ENCODE measurements around the gene SFMBT2. TPM values are rescaled to one million over a fixed set of nuclear protein-coding genes. Genes with fewer than 3 reads are reported as not detected.

The SFMBT2 gene
- total RNA-seq, 1 experiment from 2014 or later = not detected

- no peak for DNase-seq (ENCODE audit: low spot score)
- in situ Hi-C loops (cut with HindIII; ENCODE audit: low sequenced_read_pairs) = no loop called here
These were observed 257.9 kb downstream of the SFMBT2 start for GRCh38 chr10:7152982-7153381.

- DNase-seq (ENCODE audit: low spot score) = no peak
- in situ Hi-C loops (cut with HindIII; ENCODE audit: low sequenced_read_pairs) = no loop called here
These were observed 258.5 kb downstream of the SFMBT2 start for GRCh38 chr10:7152341-7152740.

GRCh38 chr10:7151538-7151937 lies 259.3 kb downstream of the SFMBT2 start:
- DNase-seq (ENCODE audit: low spot score) = no peak
- in situ Hi-C loops (cut with HindIII; ENCODE audit: low sequenced_read_pairs) = no loop called here

- in situ Hi-C loops (cut with HindIII; ENCODE audit: low sequenced_read_pairs) = no loop called here
- no peak for DNase-seq (ENCODE audit: low spot score)
These were observed 260.5 kb downstream of the SFMBT2 start for GRCh38 chr10:7150349-7150748.

- DNase-seq (ENCODE audit: low spot score) = no peak
- in situ Hi-C loops (cut with HindIII; ENCODE audit: low sequenced_read_pairs) = no loop called here
These were observed 264.6 kb downstream of the SFMBT2 start for GRCh38 chr10:7146189-7146588.

- in situ Hi-C loops (cut with HindIII; ENCODE audit: low sequenced_read_pairs) = no loop called here
- no peak for DNase-seq (ENCODE audit: low spot score)
These were observed 274.8 kb downstream of the SFMBT2 start for GRCh38 chr10:7136016-7136415.

- in situ Hi-C loops (cut with HindIII; ENCODE audit: low sequenced_read_pairs) = no loop called here
- no peak for DNase-seq (ENCODE audit: low spot score)
These were observed 275.6 kb downstream of the SFMBT2 start for GRCh38 chr10:7135188-7135587.

- no peak for DNase-seq (ENCODE audit: low spot score)
- in situ Hi-C loops (cut with HindIII; ENCODE audit: low sequenced_read_pairs) = no loop called here
These were observed 276.4 kb downstream of the SFMBT2 start for GRCh38 chr10:7134448-7134847.

GRCh38 chr10:7133958-7134357 lies 276.9 kb downstream of the SFMBT2 start:
- in situ Hi-C loops (cut with HindIII; ENCODE audit: low sequenced_read_pairs) = no loop called here

GRCh38 chr10:7133278-7133677 lies 277.6 kb downstream of the SFMBT2 start:
- DNase-seq (ENCODE audit: low spot score) = no peak
- in situ Hi-C loops (cut with HindIII; ENCODE audit: low sequenced_read_pairs) = no loop called here

More at GRCh38 chr10:7133958-7134357, 276.9 kb downstream of the SFMBT2 start:
- no peak for DNase-seq (ENCODE audit: low spot score)

GRCh38 chr10:7130191-7130911 lies 280.5 kb downstream of the SFMBT2 start:
- no peak for DNase-seq (ENCODE audit: low spot score)
- in situ Hi-C loops (cut with HindIII; ENCODE audit: low sequenced_read_pairs) = no loop called here

- no peak for DNase-seq (ENCODE audit: low spot score)
- in situ Hi-C loops (cut with HindIII; ENCODE audit: low sequenced_read_pairs) = no loop called here
These were observed 287.1 kb downstream of the SFMBT2 start for GRCh38 chr10:7123774-7124173.

- DNase-seq (ENCODE audit: low spot score) = no peak
- in situ Hi-C loops (cut with HindIII; ENCODE audit: low sequenced_read_pairs) = no loop called here
These were observed 288.3 kb downstream of the SFMBT2 start for GRCh38 chr10:7122561-7122960.

GRCh38 chr10:7121154-7121797 lies 289.6 kb downstream of the SFMBT2 start:
- DNase-seq (ENCODE audit: low spot score) = no peak
- in situ Hi-C loops (cut with HindIII; ENCODE audit: low sequenced_read_pairs) = no loop called here

GRCh38 chr10:7119325-7120015 lies 291.4 kb downstream of the SFMBT2 start:
- DNase-seq (ENCODE audit: low spot score) = no peak
- in situ Hi-C loops (cut with HindIII; ENCODE audit: low sequenced_read_pairs) = no loop called here

- peak; percentile 25 for DNase-seq (ENCODE audit: low spot score)
- in situ Hi-C loops (cut with HindIII; ENCODE audit: low sequenced_read_pairs) = no loop called here
These were observed 292.8 kb downstream of the SFMBT2 start for GRCh38 chr10:7117806-7118674.

- in situ Hi-C loops (cut with HindIII; ENCODE audit: low sequenced_read_pairs) = no loop called here
- no peak for DNase-seq (ENCODE audit: low spot score)
These were observed 293.5 kb downstream of the SFMBT2 start for GRCh38 chr10:7117177-7117799.

GRCh38 chr10:7111561-7111960 lies 299.3 kb downstream of the SFMBT2 start:
- in situ Hi-C loops (cut with HindIII; ENCODE audit: low sequenced_read_pairs) = no loop called here

GRCh38 chr10:7111089-7111488 lies 299.7 kb downstream of the SFMBT2 start:
- in situ Hi-C loops (cut with HindIII; ENCODE audit: low sequenced_read_pairs) = no loop called here
- no peak for DNase-seq (ENCODE audit: low spot score)

More at GRCh38 chr10:7111561-7111960, 299.3 kb downstream of the SFMBT2 start:
- DNase-seq (ENCODE audit: low spot score) = no peak

Data from G401 (cell line).